Astrocyte of the hippocampus (primary cell): ENCODE measurements around the gene HDAC7.

Experiments used
- DNase-seq: peaks from one replicate; pipeline ENCODE4 v3.0.0; 2011; ENCODE audit warnings: low read depth, low spot score

The HDAC7 gene

DNA sequence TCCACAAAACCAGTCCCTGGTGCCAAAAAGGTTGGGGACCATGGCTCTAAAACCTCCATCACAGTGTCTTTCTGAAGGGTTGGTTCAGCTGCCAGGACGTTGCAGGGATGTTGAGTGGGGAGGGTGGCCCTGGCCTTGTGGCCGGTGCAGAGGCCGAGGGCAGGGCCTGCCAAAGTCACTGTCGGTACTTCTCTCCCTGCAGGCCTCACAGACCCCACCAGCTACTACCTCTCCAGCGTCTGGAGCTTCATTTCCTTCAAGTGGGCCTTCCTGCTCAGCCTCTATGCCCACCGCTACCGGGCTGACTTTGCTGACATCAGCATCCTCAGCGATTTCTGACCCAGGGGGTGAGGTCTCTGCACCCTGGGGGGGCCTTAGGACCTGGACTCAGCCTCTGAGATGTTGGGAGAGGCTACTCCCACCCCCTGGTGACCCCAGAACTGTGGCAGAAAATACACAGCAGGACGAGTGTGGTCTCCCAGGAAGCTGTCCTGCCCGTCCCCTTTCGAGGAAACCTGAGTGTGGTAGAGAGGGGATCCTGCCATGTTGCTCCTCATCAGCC is 39.7 kb downstream of the HDAC7 start:
- DNase-seq, result no peak

- DNase-seq, result peak; percentile 92
Measured at GRCh38 chr12:47779301-47779942, 40.3 kb downstream of the HDAC7 start.

- no peak for DNase-seq
Measured at GRCh38 chr12:47778881-47779280, 40.8 kb downstream of the HDAC7 start.

- DNase-seq, result no peak
Measured at GRCh38 chr12:47777741-47778558, 41.8 kb downstream of the HDAC7 start.

- no peak for DNase-seq
Measured at GRCh38 chr12:47777151-47777550, 42.6 kb downstream of the HDAC7 start.

- no peak for DNase-seq
Measured at GRCh38 chr12:47776471-47777143, 43.1 kb downstream of the HDAC7 start.

DNA sequence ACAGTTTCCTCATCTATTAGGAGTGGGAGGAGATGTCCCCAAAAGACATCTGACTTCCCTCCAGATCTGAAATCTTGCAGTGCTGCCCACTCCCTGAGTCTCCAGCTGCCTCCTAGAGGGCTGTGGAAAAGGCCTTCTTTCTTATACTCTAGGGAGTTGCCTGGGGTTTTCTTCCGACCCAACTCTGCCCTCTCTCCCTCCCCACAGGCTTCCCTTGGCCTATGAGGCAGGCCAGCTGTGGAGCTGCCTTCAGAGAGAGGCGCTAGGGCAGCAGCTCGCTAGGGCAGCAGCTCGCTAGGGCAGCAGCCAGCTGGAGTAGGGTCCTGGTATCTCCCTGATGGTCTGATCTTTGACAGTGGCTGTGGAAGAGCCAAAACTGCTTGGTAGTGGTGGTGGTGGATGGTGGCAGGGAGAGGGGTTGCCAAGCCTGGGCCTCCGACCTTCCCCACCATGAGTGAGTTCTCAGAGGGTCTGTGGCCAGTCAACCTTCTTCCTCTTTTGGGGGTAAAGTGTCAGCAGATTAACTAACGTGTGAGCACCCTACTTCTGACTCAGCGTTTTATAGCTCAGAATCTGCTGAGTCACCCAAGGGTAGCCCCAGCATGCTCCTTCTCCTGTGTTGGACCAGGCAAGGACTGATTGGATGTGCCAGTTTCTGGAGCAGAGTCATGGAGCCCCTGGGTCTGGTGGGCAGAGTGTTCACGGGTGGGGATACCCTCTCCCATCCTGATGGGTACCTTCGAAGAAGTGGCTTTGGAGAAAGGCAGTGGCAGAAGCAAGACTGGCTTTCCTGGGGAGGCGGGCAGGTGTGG is 44.4 kb downstream of the HDAC7 start:
- DNase-seq, result no peak

- no peak for DNase-seq
Measured at GRCh38 chr12:47774663-47775062, 45.0 kb downstream of the HDAC7 start.

DNA sequence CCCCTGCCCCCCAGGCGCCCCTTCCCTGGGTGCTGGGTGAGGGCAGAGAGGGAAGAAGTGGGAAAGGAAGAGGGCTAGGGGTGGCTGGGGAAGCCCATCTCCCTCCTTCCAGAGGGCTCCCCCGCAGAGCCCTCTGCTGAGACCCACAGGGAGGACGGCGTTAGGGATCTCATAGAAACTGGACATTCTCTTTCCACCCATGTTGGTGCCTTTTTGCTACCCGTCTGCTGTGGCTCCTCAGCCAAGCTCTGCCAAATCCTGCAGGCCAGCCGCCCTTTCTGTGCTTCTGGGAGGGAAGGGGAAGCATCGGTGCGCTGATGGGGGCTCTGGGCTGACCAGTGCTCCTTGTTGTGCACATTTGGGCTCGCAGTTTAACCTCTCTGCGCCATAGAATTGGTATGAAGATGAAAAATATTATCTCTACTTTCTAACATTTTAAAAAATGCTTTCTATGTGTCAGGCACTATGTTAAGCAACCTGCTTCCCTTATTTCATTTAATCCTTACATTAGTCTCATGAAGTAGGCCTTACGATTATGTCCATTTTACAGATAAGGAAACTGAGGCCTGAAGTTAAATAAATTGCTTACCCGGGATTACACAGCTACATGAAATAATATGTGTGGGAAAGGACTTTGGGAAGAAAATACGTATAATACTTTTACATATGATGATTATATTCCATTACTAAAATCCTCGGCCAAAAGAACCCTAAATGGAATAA is 45.7 kb downstream of the HDAC7 start:
- no peak for DNase-seq

- DNase-seq, result peak; percentile 88
Measured at GRCh38 chr12:47773062-47773857, 46.4 kb downstream of the HDAC7 start, which contains the start of gene SLC48A1. SLC48A1 (plus strand) TSS chr12:47773238; CDS start chr12:47773305, 67 bp downstream.

GRCh38 chr12:47772738-47773061 is 47.0 kb downstream of the HDAC7 start:
- DNase-seq, result no peak

DNA sequence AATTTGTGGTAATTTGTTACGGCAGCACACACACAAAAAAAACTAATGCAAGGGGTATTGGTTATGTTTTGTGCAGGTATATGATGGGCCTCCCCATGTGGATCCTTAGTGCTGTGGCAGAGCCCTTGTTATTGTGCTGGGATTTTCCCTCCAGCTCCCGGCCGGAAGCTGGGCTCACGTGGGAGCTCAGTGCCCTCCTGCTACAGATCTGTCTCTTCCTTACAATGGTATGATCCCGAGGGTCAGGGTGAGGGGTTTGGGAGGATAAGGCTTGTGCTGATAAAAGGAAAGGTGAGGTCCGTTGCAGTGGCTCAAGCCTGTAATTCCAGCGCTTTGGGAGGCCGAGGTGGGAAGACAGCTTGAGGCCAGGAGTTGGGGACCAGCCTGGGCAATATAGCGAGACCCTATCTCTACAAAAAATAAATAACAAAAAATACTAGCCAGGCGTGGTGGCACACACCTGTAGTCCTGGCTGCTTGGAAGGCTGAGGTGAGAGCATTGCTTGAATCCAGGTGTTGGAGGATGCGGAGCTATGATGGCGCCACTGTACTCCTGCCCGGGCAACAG is 47.5 kb downstream of the HDAC7 start:
- no peak for DNase-seq

DNA sequence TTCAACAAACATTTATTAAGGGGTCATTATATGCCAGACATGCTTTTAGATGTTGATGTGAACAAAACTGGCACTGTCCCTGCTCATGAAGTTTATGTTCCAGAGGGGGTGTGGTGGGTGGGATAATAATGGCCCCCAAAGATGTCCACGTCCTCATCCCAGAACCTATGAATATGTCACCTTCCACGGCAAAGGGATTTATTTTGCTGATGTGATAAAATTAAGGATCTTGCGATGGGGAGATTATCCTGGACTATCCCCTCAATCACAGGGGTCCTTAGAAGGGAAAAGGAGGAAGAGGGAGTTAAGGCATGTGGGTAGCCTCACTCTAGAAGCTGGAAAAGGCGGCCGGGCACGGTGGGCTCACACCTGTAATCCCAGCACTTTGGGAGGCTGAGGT is 48.4 kb downstream of the HDAC7 start:
- DNase-seq, result no peak

GRCh38 chr12:47770086-47770726 is 49.5 kb downstream of the HDAC7 start:
- no peak for DNase-seq

GRCh38 chr12:47769234-47770085 is 50.2 kb downstream of the HDAC7 start:
- DNase-seq, result no peak

GRCh38 chr12:47768323-47768811 is 51.3 kb downstream of the HDAC7 start:
- DNase-seq, result peak; percentile 53

GRCh38 chr12:47767216-47767724 is 52.4 kb downstream of the HDAC7 start:
- DNase-seq, result peak; percentile 33
